Bronchial epithelial cell (primary cell): ENCODE results near the gene COL23A1. TPM values are rescaled to one million over a fixed set of nuclear protein-coding genes. Genes with fewer than 3 reads are reported as not detected.

Source experiments
- DNase-seq: peaks from one replicate; pipeline ENCODE4 v3.0.0-alpha.2; 2010; ENCODE audit warnings: low read depth
- FAIRE-seq: peaks from 2 replicates; lab custom pipeline; 2011; peaks lifted over from hg19 to GRCh38; lab: Jason Lieb, UNC
- H3K27me3 ChIP-seq: 2 replicates; pipeline ENCODE4 v1.5.1; 2011; ENCODE audit warnings: low read length; ENCODE audit not compliant: control insufficient read depth, insufficient read depth
- H3K36me3 ChIP-seq: 2 replicates; pipeline ENCODE4 v1.5.1; 2011; ENCODE audit warnings: low read length; ENCODE audit not compliant: control insufficient read depth, insufficient read depth
- H3K4me3 ChIP-seq: 2 replicates; pipeline ENCODE4 v1.5.1; 2011; ENCODE audit warnings: mild to moderate bottlenecking, low read depth, low read length, control low read depth
- total RNA-seq: library from RNA; depleted of rRNA; stranded (reverse); fragments of >200 nt; gene quantifications from 2 replicates; pipeline ENCODE4 v1.2.1, GENCODE V29; 2014
- TF ChIP-seq, protein P1 (sequence below): IDR thresholded peaks from 2 replicates; pipeline ENCODE4 v1.5.1; 2011; ENCODE audit warnings: mild to moderate bottlenecking, moderate library complexity, low read length, control low read depth, inconsistent platforms; ENCODE audit not compliant: insufficient read depth, severe bottlenecking

COL23A1 gene
- total RNA-seq, 1 donor from 2014 or later = 0.26 TPM

DNA sequence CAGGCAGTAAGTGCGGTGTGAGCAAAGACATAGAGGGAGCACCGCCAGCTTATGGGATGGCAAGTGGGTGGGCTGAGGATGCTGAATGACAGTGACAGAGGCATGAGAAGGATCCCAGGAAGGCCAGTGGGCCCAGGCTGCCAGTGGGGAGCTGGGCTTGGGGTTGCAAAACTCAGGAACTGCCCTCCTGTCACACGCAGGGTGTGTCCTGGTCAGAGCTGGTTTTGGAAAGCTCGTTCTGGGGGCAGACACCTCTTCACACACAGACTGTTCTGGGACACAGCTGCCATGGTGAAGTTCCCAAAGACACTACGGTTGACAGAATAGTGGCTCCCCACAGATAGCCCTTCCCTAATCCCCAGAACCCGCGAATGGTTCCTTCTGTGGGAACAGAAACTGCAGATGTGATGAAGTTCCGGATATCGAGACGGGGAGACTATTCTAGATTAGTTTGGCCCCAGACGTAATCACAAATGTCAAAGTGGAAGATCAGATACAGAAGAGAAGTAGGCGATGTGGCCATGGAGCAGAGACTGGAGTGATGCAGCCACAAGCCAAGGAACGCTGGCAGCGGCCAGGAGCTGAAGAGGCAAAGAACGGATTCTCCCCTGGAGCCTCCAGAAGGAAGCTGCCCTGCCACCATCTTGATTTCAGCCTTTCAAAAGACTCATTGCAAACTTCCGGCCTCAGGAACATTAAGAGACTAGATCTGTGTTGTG, 159.0 kb downstream of the COL23A1 start:
- Histone ChIP-seq H3K36me3 (no peaks in the 10 kb centered on the region), H3K4me3 (no peak overlapping the region), H3K27me3 (no peaks in the 10 kb centered on the region)
- no peak for DNase-seq
- FAIRE-seq = no peak
- TF ChIP-seq, protein P1, sequence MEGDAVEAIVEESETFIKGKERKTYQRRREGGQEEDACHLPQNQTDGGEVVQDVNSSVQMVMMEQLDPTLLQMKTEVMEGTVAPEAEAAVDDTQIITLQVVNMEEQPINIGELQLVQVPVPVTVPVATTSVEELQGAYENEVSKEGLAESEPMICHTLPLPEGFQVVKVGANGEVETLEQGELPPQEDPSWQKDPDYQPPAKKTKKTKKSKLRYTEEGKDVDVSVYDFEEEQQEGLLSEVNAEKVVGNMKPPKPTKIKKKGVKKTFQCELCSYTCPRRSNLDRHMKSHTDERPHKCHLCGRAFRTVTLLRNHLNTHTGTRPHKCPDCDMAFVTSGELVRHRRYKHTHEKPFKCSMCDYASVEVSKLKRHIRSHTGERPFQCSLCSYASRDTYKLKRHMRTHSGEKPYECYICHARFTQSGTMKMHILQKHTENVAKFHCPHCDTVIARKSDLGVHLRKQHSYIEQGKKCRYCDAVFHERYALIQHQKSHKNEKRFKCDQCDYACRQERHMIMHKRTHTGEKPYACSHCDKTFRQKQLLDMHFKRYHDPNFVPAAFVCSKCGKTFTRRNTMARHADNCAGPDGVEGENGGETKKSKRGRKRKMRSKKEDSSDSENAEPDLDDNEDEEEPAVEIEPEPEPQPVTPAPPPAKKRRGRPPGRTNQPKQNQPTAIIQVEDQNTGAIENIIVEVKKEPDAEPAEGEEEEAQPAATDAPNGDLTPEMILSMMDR = no peak

GRCh38 chr5:178430186-178431062, 159.8 kb downstream of the COL23A1 start:
- Histone ChIP-seq H3K4me3 (no peak overlapping the region), H3K36me3 (no peaks in the 10 kb centered on the region), H3K27me3 (no peaks in the 10 kb centered on the region)
- TF ChIP-seq, protein P1 = no peak
- FAIRE-seq (no peak), DNase-seq (no peak)

DNA sequence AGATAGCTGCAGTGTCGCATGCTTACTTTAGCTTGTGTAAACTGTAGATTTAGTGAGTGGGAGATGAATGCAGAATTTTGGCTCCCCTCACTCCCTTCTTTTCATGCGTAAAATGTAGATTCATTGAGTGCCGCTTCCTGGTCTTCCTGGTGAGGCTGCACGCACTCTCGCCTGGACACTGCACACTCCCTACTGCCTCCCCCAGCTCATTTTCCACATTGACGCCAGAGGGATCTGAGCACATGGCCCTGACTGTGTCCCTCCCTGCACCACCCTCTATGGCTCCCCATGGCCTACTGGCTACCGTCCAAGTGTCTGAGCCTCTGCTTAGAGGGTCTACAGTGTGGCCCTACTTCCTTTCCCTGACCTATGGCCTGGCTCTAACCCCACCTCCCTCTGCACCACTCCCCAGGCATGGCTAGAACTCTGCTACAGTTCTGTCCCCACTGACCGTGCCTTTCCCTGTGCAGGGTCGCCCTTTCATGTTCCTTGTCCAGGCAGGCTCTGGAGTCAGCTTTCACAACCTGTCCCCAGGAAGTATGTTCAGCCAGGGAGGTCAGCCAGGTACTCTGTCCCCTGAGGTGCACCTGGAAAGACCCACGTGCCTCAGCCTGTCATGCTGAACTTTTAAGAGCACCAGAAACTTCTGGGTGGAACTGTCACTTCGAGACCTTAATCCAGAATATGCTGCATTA, 160.6 kb downstream of the COL23A1 start:
- H3K36me3 ChIP-seq = no peaks in the 10 kb centered on the region
- no peak for FAIRE-seq
- no peak overlapping the region for H3K4me3 ChIP-seq
- no peak for DNase-seq
- TF ChIP-seq, protein P1 = no peak
- no peaks in the 10 kb centered on the region for H3K27me3 ChIP-seq

DNA sequence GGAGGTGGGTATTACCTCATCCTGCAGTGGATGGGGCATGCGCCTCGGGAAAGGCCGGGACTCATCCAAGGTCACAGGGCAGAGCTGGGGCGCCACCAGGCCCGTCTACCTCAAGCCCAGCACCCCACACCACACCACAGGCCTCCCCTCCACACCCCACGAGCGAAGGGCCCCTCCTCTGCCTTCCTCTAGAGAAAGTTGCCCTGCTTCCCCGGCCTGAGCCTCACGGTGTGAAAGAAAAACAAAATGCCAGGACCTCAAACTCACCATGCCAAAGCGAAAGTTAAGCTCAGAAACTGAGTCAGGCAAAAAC, 161.1 kb downstream of the COL23A1 start:
- Histone ChIP-seq H3K27me3 (no peaks in the 10 kb centered on the region), H3K4me3 (no peak overlapping the region), H3K36me3 (no peaks in the 10 kb centered on the region)
- TF ChIP-seq, protein P1 = no peak
- FAIRE-seq (no peak), DNase-seq (no peak)

DNA sequence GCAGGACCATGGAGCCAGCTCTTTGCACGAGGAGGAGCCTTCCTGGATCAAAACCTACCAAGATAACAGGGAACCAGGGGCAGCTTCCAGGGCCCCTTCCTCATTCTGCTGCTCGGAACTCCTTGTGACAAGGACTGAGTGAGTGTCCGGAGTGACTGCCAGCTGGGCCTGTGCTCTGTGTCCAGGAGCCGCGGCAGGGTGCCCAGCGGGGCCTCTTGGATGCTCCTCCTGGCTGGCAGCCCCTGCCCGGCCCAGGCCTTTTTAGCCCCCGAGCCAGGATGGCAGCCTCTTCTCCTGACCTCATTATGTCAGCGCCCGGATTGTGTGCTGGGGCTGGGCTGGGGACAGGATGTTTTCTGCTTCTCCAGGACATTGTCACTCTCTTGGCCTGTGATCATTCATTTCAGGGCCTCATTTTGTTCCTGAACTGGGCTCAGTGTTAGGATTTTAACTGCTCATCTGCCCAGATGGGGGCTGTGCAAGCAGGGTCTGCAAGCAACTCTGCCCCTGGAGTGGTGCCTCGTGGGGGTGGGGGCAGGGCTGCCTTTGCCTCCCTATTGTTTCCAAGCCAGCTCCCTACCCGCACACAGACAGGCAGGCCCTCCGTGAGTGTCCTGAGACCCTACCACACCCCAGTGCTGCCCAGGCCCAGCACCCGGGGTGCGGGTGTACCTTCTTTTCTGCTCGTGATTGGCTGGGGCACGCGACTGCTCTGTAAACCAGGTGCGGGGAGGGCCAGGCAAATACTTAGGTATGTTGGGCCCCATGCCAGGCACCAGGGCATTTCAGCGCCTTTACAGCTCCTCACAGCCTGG, 161.6 kb downstream of the COL23A1 start:
- TF ChIP-seq, protein P1 = no peak
- Histone ChIP-seq H3K4me3 (no peak overlapping the region), H3K36me3 (no peaks in the 10 kb centered on the region), H3K27me3 (no peaks in the 10 kb centered on the region)
- peak; percentile 83 for DNase-seq
- FAIRE-seq = no peak
